CD1c-positive myeloid dendritic cell (primary cell): ENCODE data around the gene ALKBH4.
A peak's percentile ranks its signal among the peaks of the same experiment; 100 is the strongest.
"Not testable (repeated sequence)": the region's sequence is repeated elsewhere in the genome, so short reads cannot be mapped to it uniquely, and the experiment has no call there.

Source experiments
- DNase-seq: peaks from one replicate; pipeline ENCODE4 v3.0.0-alpha.2; 2016; ENCODE audit errors: extremely low spot score

Gene ALKBH4

GRCh38 chr7:102478314-102479208, 13.9 kb upstream of the ALKBH4 start, which contains the start of gene POLR2J:
Gene POLR2J (minus strand): TSS chr7:102478922. CDS start chr7:102478860, 62 bp downstream.
- peak; percentile 88 for DNase-seq

DNA sequence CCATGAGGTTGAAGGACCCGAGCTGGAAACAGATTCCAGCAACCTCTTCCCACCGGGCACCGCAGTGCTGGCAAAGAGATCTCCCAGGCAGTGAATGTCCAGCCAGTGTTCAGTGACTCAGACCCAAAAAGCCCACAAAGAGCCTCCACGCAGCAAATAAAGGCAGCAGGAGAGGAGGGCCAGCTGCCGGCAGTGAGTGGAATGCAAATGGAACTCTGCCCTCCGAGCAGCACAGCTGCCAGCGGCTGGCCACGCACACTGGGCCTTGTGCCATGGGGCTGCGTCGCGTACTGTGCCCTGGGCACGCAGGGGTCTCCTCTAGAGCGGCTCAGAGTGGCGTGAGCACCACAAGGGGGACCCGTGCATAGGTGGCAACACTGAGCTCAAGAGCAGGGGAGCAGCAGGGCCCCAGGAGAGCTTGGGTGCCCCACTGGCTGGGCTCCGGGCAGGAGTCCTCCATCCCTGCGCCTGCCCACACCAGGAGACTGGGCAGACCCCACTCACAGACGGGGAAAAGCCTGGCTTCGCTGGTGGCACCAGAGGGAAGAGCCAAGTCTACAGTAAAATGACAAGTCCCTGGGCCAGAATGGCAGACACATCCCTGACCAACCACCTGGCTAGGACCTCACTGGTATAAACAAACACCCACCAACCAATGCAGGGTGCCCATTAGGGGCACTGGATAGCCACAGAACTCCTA, 10.2 kb upstream of the ALKBH4 start:
- not testable (repeated sequence) for DNase-seq

- not testable (repeated sequence) for DNase-seq
Observed at GRCh38 chr7:102474116-102474515, 9.5 kb upstream of the ALKBH4 start.

DNA sequence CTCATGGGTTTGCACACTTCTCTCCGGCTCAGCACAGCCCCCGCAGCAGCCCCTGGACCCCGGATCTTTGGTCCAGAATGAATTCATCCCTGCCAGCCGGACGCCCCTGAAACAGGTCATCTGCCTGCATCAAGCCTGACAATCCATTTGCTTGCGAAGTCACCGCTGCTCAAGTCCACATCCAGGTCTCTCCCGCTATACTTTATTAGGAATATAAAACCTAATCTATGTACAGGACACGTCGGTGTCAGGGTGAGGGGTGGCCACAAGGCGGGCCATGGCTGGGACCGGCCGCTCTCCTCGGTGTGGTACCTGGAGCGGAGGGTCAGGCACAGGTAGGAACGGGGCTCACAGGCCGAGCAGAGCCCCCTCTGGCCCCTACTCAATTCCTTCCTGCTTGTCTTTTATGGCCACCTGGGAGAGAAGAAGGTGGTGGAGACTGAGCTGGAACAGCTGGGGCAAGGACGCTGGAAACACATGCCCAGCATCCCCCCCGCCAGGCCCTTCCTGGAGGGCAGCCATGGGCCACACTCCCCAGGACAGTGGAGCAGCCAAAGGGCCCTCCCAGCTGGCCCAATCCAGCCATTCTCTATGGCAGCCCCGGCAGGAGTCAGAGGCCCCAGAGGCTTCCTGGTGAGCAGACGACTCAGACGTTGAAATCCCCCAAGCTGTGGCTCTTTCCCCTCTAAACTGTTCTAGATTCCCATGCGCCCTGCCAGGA, 8.8 kb upstream of the ALKBH4 start:
- DNase-seq, result no peak

DNA sequence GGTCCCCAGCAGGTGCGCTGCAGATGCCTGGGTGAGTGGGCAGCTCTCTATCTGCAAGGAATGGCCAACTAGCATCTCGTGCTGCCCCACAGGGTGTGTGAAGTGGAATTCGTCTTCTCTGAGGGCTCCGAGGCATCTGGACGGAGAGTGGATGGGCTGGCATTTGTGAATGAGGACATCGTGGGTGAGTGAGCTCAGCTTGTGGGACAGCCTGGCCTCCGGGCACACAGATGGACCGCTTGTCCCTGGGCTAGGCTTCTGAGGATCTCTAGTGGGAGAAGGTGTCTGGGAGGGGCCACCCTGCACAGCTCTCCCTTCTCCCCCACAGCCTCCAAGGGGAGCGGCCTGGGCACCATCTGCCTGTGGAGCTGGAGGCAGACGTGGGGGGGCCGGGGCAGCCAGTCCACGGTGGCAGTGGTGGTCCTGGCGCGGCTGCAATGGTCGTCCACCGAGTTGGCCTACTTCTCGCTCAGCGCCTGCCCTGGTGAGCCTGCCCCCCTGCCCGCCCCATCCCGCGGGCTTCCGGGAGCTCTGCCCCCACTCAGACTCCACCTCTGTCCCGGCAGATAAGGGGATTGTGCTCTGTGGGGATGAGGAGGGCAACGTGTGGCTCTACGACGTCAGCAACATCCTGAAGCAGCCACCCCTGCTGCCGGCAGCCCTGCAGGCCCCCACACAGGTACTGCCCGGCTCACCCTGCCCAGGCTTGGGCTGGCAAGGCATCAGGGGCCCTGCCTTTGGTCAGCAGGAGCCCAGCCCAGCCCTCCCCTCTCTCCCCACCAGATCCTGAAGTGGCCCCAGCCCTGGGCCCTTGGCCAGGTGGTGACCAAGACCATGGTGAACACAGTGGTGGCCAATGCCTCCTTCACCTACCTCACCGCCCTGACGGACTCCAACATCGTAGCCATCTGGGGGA, 7.7 kb upstream of the ALKBH4 start:
- DNase-seq, result no peak

- DNase-seq, result no peak
Observed at GRCh38 chr7:102471791-102472125, 7.1 kb upstream of the ALKBH4 start.

DNA sequence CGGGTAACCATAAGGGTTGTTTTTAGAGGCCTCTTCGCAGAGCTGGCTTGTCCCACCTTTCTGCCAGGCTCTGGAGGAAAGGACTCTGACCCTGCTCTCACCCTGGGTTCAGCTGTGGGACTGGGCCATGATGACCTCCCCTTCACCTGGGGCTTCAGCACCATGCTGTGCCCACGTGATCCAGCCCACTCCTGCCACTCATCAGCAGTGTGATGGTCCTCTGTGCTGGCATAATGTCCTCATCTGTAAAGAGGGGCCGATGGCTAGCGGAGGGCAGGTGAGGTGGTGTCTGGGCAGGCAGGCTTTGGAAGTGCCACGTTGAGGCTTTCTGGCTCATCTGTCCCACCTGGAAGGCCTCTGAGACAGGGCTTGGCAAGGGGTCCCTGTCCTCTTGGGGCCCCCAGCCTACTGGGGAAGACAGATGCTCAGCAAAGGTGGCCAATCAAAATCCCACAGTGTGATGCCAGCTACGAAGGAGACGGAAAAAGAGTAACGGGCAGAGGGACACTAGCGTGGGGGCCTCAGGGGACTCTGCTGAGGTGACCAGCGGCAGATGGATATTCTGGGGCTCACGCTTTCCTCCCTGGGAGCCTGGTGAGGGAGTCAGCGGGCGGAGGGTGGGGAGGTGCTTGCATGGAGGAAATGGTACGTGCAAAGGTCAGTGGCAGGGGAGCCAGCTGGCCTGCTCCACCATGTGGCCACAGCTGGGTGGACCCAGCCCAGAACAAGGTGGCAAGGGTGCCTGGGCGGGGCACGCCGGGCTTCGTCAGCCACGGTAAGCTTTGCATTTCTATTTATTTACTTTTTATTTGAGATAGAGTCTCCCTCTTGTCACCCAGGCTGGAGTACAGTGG, 5.5 kb upstream of the ALKBH4 start:
- DNase-seq, result no peak

DNA sequence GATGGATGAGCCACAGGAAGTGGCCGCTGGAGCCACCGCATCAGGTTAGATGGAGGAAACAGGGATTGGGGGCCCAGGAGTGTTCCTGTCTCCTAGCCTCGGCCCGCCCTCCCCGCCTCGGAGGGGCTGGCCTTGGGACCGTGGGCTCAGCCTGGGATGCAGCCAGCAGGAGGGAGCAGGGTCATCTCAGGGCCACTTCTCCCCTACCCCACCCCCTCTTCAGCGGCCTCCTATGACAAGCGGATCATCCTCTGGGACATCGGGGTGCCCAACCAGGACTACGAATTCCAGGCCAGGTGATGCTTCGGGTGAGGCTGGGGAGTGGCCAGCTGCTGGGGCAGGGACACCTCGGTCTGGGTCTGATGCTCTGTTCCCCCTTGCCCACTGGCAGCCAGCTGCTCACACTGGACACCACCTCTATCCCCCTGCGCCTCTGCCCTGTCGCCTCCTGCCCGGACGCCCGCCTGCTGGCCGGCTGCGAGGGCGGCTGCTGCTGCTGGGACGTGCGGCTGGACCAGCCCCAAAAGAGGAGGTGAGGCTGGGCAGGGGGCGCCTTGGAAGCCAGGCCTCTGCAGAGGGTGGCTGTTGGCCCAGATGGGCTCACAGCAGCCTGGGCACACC, 4.8 kb upstream of the ALKBH4 start:
- no peak for DNase-seq

- no peak for DNase-seq
Observed at GRCh38 chr7:102468478-102469350, 4.1 kb upstream of the ALKBH4 start.

GRCh38 chr7:102467581-102468477, 3.2 kb upstream of the ALKBH4 start:
- DNase-seq, result no peak

- no peak for DNase-seq
Observed at GRCh38 chr7:102466097-102466496, 1.4 kb upstream of the ALKBH4 start.

GRCh38 chr7:102463841-102464576, 654 bp downstream of the ALKBH4 start:
- DNase-seq, result peak; percentile 7

DNA sequence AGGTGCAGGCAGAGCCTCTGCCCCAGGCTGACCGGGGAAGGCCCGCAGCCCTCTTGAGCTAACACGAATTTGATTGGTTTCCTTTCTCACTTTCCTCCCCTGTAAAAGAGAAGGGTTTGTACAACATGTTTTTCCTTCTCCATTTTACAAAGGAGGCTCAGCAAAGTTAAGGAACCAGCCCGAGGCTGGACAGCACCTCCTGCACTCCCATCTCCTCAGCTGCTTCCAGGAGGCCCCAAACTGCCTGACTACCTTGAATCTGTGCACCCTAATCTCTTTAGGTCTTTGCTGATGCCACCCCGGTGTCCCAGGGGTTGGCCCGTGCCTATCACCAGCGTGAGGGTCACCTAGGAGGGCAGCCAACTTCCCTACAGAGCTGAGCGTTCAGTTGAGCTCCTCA, 4.2 kb downstream of the ALKBH4 start:
- DNase-seq, result no peak

- no peak for DNase-seq
Observed at GRCh38 chr7:102459221-102459844, 5.3 kb downstream of the ALKBH4 start.

DNA sequence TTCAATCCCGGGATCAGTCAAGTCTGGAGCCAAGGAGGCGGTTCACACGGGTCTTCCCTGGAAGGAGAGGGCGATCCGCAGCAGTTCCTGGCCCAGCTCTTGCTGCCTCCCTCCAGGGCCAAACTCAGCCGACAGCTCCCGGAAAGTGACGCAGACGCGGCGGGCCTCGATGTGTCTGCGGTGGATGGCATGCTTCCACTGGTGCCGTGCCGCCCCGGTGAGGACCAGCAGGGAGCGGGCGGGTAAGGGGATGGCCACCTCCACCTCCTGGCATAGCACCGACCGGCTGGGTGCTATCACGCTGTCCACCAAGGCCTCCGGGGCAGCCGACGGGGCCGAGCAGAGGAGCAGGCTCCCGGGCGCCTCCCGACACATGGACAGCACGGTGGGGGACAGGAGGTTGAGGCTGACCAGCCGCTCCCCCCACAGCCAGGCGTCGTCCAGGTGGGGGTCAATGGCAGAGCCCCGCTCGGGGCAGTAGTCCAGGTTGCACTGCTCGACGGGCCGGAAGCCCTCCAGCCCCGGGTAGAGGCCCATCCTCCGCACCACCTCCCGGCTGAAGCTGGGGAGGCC, 7.2 kb downstream of the ALKBH4 start:
- no peak for DNase-seq

- DNase-seq, result no peak
Observed at GRCh38 chr7:102456327-102456726, 8.3 kb downstream of the ALKBH4 start.
